Measurements from ENCODE around the gene KAZN. TPM values are rescaled to one million over a fixed set of nuclear protein-coding genes. Genes with fewer than 3 reads are reported as not detected.

The KAZN gene
- total RNA-seq, 1 experiment from 2014 or later: 15.6 TPM

DNA sequence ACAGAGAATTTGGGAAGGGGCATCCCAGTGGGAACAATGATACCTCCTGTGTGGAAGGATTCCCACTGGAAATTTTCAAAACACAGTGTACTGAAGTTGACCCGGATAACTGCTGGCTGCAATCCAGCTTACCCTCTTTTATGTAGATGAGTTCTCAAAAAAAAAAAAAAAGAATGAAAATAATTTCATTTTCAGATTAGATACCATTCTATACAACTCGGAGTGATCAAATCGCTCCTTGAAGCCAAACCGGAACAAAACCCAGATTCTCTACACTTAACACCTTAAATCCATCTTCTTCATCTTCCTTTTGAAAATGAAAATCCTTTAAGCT, 69.1 kb downstream of the KAZN start:
- Histone ChIP-seq H3K27ac (no peak overlapping the region), H3K9me3 (ENCODE audit: insufficient read depth, low read depth) (no peaks in the 10 kb centered on the region), H3K36me3 (ENCODE audit: low read depth) (no peaks in the 10 kb centered on the region), H3F3A (ENCODE audit: insufficient read depth, low read depth) (no peaks in the 10 kb centered on the region), H3K9me2 (ENCODE audit: insufficient read depth) (no peaks in the 10 kb centered on the region), H2AFZ (no peak overlapping the region), H4K20me1 (ENCODE audit: insufficient read depth) (no peaks in the 10 kb centered on the region), H3K79me2 (ENCODE audit: low read depth) (no peaks in the 10 kb centered on the region), H3K4me1 (replicated peaks; ENCODE audit: insufficient read depth) (no peaks in the 10 kb centered on the region), H3K27me3 (ENCODE audit: insufficient read depth, low read depth) (peaks cover 15% of the 10 kb centered on the region; the same call in 1 of the 2 replicates), H3K4me3 (no peak overlapping the region), H3K4me2 (no peak overlapping the region)
- ChIA-PET CTCF (no interaction called here), POLR2A (ENCODE audit: unreplicated experiment) (no interaction called here)
- TF ChIP-seq EZH2 (IDR thresholded peaks at IDR 0.05; ENCODE audit: low read depth): no peak
- no TSS peak for BruUV-seq (replicated peaks)
- no peak for DNase-seq
- intact Hi-C loops (cut with micrococcal nuclease; ENCODE audit: unreplicated experiment): no loop called here

- POLR2A ChIA-PET (ENCODE audit: unreplicated experiment): no interaction called here
- no peaks in the 10 kb centered on the region for H3F3A ChIP-seq (ENCODE audit: insufficient read depth, low read depth)
- H3K79me2 ChIP-seq (ENCODE audit: low read depth): no peaks in the 10 kb centered on the region
- H4K20me1 ChIP-seq (ENCODE audit: insufficient read depth): no peaks in the 10 kb centered on the region
- CTCF ChIA-PET: no interaction called here
- H3K27ac ChIP-seq: no peak overlapping the region
- H2AFZ ChIP-seq: no peak overlapping the region
- H3K9me2 ChIP-seq (ENCODE audit: insufficient read depth): no peaks in the 10 kb centered on the region
- H3K4me1 ChIP-seq (replicated peaks; ENCODE audit: insufficient read depth): no peaks in the 10 kb centered on the region
- BruUV-seq (replicated peaks): no TSS peak
- peaks cover 11% of the 10 kb centered on the region; the same call in 1 of the 2 replicates for H3K27me3 ChIP-seq (ENCODE audit: insufficient read depth, low read depth)
- H3K36me3 ChIP-seq (ENCODE audit: low read depth): no peaks in the 10 kb centered on the region
- intact Hi-C loops (cut with micrococcal nuclease; ENCODE audit: unreplicated experiment): no loop called here
- H3K4me2 ChIP-seq: no peak overlapping the region
- TF ChIP-seq, protein P1, sequence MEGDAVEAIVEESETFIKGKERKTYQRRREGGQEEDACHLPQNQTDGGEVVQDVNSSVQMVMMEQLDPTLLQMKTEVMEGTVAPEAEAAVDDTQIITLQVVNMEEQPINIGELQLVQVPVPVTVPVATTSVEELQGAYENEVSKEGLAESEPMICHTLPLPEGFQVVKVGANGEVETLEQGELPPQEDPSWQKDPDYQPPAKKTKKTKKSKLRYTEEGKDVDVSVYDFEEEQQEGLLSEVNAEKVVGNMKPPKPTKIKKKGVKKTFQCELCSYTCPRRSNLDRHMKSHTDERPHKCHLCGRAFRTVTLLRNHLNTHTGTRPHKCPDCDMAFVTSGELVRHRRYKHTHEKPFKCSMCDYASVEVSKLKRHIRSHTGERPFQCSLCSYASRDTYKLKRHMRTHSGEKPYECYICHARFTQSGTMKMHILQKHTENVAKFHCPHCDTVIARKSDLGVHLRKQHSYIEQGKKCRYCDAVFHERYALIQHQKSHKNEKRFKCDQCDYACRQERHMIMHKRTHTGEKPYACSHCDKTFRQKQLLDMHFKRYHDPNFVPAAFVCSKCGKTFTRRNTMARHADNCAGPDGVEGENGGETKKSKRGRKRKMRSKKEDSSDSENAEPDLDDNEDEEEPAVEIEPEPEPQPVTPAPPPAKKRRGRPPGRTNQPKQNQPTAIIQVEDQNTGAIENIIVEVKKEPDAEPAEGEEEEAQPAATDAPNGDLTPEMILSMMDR (conservative IDR thresholded peaks at IDR 0.05): no peak
- no peak for TF ChIP-seq EZH2 (IDR thresholded peaks at IDR 0.05; ENCODE audit: low read depth)
- H3K9me3 ChIP-seq (ENCODE audit: insufficient read depth, low read depth): no peaks in the 10 kb centered on the region
- DNase-seq: no peak
- no peak overlapping the region for H3K4me3 ChIP-seq
Observed at GRCh38 chr1:14668538-14668937, 70.1 kb downstream of the KAZN start.

GRCh38 chr1:14672005-14672404, 73.5 kb downstream of the KAZN start:
- no TSS peak for BruUV-seq (replicated peaks)
- H3K4me2 ChIP-seq: no peak overlapping the region
- H3K36me3 ChIP-seq (ENCODE audit: low read depth): no peaks in the 10 kb centered on the region
- ChIA-PET POLR2A (ENCODE audit: unreplicated experiment) (no interaction called here), CTCF (no interaction called here)
- no peaks in the 10 kb centered on the region for H3F3A ChIP-seq (ENCODE audit: insufficient read depth, low read depth)
- no peak overlapping the region for H3K4me3 ChIP-seq
- peaks cover 13% of the 10 kb centered on the region; the same call in 1 of the 2 replicates for H3K27me3 ChIP-seq (ENCODE audit: insufficient read depth, low read depth)
- H3K9me2 ChIP-seq (ENCODE audit: insufficient read depth): no peaks in the 10 kb centered on the region
- no peaks in the 10 kb centered on the region for H4K20me1 ChIP-seq (ENCODE audit: insufficient read depth)
- no peak overlapping the region for H3K27ac ChIP-seq
- no peaks in the 10 kb centered on the region for H3K79me2 ChIP-seq (ENCODE audit: low read depth)
- intact Hi-C loops (cut with micrococcal nuclease; ENCODE audit: unreplicated experiment): no loop called here
- H3K4me1 ChIP-seq (replicated peaks; ENCODE audit: insufficient read depth): no peaks in the 10 kb centered on the region
- no peak for DNase-seq
- no peak for TF ChIP-seq EZH2 (IDR thresholded peaks at IDR 0.05; ENCODE audit: low read depth)
- TF ChIP-seq, protein P1 (conservative IDR thresholded peaks at IDR 0.05): no peak
- no peaks in the 10 kb centered on the region for H3K9me3 ChIP-seq (ENCODE audit: insufficient read depth, low read depth)
- no peak overlapping the region for H2AFZ ChIP-seq

DNA sequence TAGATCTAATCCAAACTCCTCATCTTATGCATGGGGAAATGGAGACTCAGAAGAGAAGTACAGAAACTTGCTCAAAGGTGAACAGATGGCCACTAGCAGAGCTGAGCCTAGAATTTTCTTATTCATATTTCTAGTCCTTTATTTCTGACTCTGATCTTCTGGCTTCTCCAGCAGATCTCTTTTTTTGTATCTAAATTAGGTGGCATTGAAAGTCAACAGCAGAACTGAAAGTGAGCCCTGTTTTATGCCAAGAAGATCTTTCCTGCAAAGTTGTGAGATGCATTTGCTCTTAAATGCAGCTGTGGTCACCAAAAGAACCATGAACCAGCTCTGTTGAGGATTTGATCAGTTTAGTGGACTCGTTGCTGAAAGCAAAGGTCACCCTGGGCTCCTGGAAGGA, 75.5 kb downstream of the KAZN start:
- H3K79me2 ChIP-seq (ENCODE audit: low read depth): no peaks in the 10 kb centered on the region
- H2AFZ ChIP-seq: no peak overlapping the region
- no TSS peak for BruUV-seq (replicated peaks)
- no peak overlapping the region for H3K27ac ChIP-seq
- no peak overlapping the region for H3K4me3 ChIP-seq
- POLR2A ChIA-PET (ENCODE audit: unreplicated experiment): no interaction called here
- TF ChIP-seq EZH2 (IDR thresholded peaks at IDR 0.05; ENCODE audit: low read depth): no peak
- no peak for DNase-seq
- CTCF ChIA-PET: no interaction called here
- H3K4me1 ChIP-seq (replicated peaks; ENCODE audit: insufficient read depth): no peaks in the 10 kb centered on the region
- no peak overlapping the region for H3K4me2 ChIP-seq
- H4K20me1 ChIP-seq (ENCODE audit: insufficient read depth): no peaks in the 10 kb centered on the region
- H3K9me2 ChIP-seq (ENCODE audit: insufficient read depth): no peaks in the 10 kb centered on the region
- 0 out of 2 replicates have a peak, but pooled peaks cover 4% of the 10 kb centered on the region for H3K27me3 ChIP-seq (ENCODE audit: insufficient read depth, low read depth)
- no peaks in the 10 kb centered on the region for H3K9me3 ChIP-seq (ENCODE audit: insufficient read depth, low read depth)
- no peaks in the 10 kb centered on the region for H3F3A ChIP-seq (ENCODE audit: insufficient read depth, low read depth)
- no peaks in the 10 kb centered on the region for H3K36me3 ChIP-seq (ENCODE audit: low read depth)
- intact Hi-C loops (cut with micrococcal nuclease; ENCODE audit: unreplicated experiment): no loop called here
